Endodermal cell (in vitro differentiated cells): Measurements from ENCODE around the gene SLC26A6. TPM values are rescaled to one million over a fixed set of nuclear protein-coding genes. Genes with fewer than 3 reads are reported as not detected.

Experiments used
- DNase-seq: peaks from one replicate; pipeline ENCODE4 v3.0.0-alpha.2; 2017
- H3K27ac ChIP-seq: 2 replicates; pipeline ENCODE4 v1.5.1; 2013; ENCODE audit warnings: mild to moderate bottlenecking, low read depth, low read length, moderate library complexity
- H3K27me3 ChIP-seq: 2 replicates; pipeline ENCODE4 v1.6.1; 2013; ENCODE audit warnings: mild to moderate bottlenecking, low read length, moderate library complexity; ENCODE audit not compliant: insufficient read depth, control insufficient read depth, poor library complexity, severe bottlenecking
- H3K36me3 ChIP-seq: 2 replicates; pipeline ENCODE4 v1.7.0; 2013; ENCODE audit warnings: mild to moderate bottlenecking, low read length, moderate library complexity; ENCODE audit not compliant: control insufficient read depth, insufficient read depth
- H3K4me1 ChIP-seq: one replicate; pipeline ENCODE4 v1.7.0; 2013; ENCODE audit warnings: low read length; ENCODE audit not compliant: control insufficient read depth, insufficient read depth
- H3K4me3 ChIP-seq: 2 replicates; pipeline ENCODE4 v1.5.1; 2013; ENCODE audit warnings: mild to moderate bottlenecking, low read length, moderate library complexity
- H3K9ac ChIP-seq: 2 replicates; pipeline ENCODE4 v1.6.1; 2013; ENCODE audit warnings: mild to moderate bottlenecking, low read length, moderate library complexity; ENCODE audit not compliant: poor library complexity, severe bottlenecking; ENCODE audit errors: extremely low read depth
- H3K9me3 ChIP-seq: 2 replicates; pipeline ENCODE4 v1.6.1; 2013; ENCODE audit warnings: mild to moderate bottlenecking, low read length, moderate library complexity; ENCODE audit not compliant: control insufficient read depth
- H3K27ac Mint-ChIP-seq: 2 replicates; pipeline ENCODE4 v1.8.0; 2020; ENCODE audit warnings: mixed read lengths
- H3K27me3 Mint-ChIP-seq: 2 replicates; pipeline ENCODE4 v1.8.0; 2021; ENCODE audit warnings: mild to moderate bottlenecking, mixed read lengths; ENCODE audit not compliant: insufficient read depth
- H3K36me3 Mint-ChIP-seq: 2 replicates; pipeline ENCODE4 v1.8.0; 2020; ENCODE audit warnings: low read depth, mixed read lengths
- H3K4me1 Mint-ChIP-seq: 2 replicates; pipeline ENCODE4 v1.8.0; 2020; ENCODE audit warnings: mixed read lengths
- H3K4me3 Mint-ChIP-seq: 2 replicates; pipeline ENCODE4 v1.8.0; 2020; ENCODE audit warnings: mild to moderate bottlenecking, moderate library complexity, mixed read lengths
- H3K9me3 Mint-ChIP-seq: 2 replicates; pipeline ENCODE4 v1.8.0; 2020; ENCODE audit warnings: mild to moderate bottlenecking, mixed read lengths
- CTCF ChIP-seq: fragments of 200-600 bp; sonication (generic); conservative IDR thresholded peaks from 2 replicates; pipeline ENCODE4 v1.5.0; 2021; ENCODE audit warnings: antibody characterized with exemption, mild to moderate bottlenecking
- WGBS, 2 experiments: methylation state at CpG; one replicate each; pipeline versions ENCODE4 v1.1.5 to v1.1.7; 2013; ENCODE audit warnings: missing lambda C conversion rate in 2 of 2, mixed read lengths in 1 of 2; ENCODE audit not compliant: insufficient coverage in 1 of 2, insufficient read length in 1 of 2; 5-methylcytosine and 5-hydroxymethylcytosine counted together
- total RNA-seq, 2 donors: library from RNA; stranded (reverse); fragmentation: NEBNext Ultra II Directional in 1 of 2; extraction: Animal tissue kit (Norgen Biotek cat#: 25700) in 1 of 2; gene quantifications; 2 replicates in 1 of 2; 3 replicates in 1 of 2; pipeline ENCODE4 v1.2.1, GENCODE V29; 2021

SLC26A6 gene
- total RNA-seq, 2 donors from 2014 or later: 65.1 to 75.6 TPM

GRCh38 chr3:48664929-48665328 is 29.7 kb upstream of the SLC26A6 start:
- Mint-ChIP-seq H3K36me3 (peaks cover 27% of the 10 kb centered on the region), H3K4me1 (peaks cover 10% of the 10 kb centered on the region), H3K27me3 (peaks cover 7% of the 10 kb centered on the region), H3K9me3 (no peaks in the 10 kb centered on the region), H3K27ac (peak overlapping the region; percentile 100), H3K4me3 (no peak overlapping the region)
- WGBS, 2 experiments: 88 to 93% methylated on average over 3 of the region's 4 CpGs
- peaks cover 8% of the 10 kb centered on the region for H3K9me3 ChIP-seq
- no peak overlapping the region for H3K27ac ChIP-seq
- H3K36me3 ChIP-seq: peaks cover 23% of the 10 kb centered on the region
- H3K9ac ChIP-seq: no peak overlapping the region
- no peaks in the 10 kb centered on the region for H3K4me1 ChIP-seq
- no peak for DNase-seq
- no peak overlapping the region for H3K4me3 ChIP-seq
- no peaks in the 10 kb centered on the region for H3K27me3 ChIP-seq
- TF ChIP-seq CTCF: no peak

- Mint-ChIP-seq H3K27me3 (peaks cover 7% of the 10 kb centered on the region), H3K9me3 (no peaks in the 10 kb centered on the region), H3K4me1 (peaks cover 10% of the 10 kb centered on the region), H3K27ac (peak overlapping the region; percentile 100), H3K4me3 (peak overlapping the region; percentile 80), H3K36me3 (peaks cover 28% of the 10 kb centered on the region)
- Histone ChIP-seq H3K27me3 (no peaks in the 10 kb centered on the region), H3K27ac (peak overlapping the region; percentile 25), H3K9ac (no peak overlapping the region), H3K4me1 (no peaks in the 10 kb centered on the region), H3K36me3 (peaks cover 29% of the 10 kb centered on the region), H3K9me3 (peaks cover 8% of the 10 kb centered on the region), H3K4me3 (peak overlapping the region; percentile 94)
- DNase-seq: no peak
- 61 to 78% methylated on average over 6 to 11 of the region's 11 CpGs for WGBS, 2 experiments
- TF ChIP-seq CTCF: peak; percentile 23
Observed at GRCh38 chr3:48664313-48664644, 29.0 kb upstream of the SLC26A6 start.

GRCh38 chr3:48663489-48664312 is 28.4 kb upstream of the SLC26A6 start:
- H3K36me3 ChIP-seq: peaks cover 35% of the 10 kb centered on the region
- H3K27me3 ChIP-seq: no peaks in the 10 kb centered on the region
- peak overlapping the region; percentile 99 for H3K27ac ChIP-seq
- 0% methylated on average over 30 to 66 of the region's 66 CpGs for WGBS, 2 experiments
- Mint-ChIP-seq H3K4me1 (peaks cover 10% of the 10 kb centered on the region), H3K36me3 (peaks cover 31% of the 10 kb centered on the region), H3K4me3 (peak overlapping the region; percentile 80), H3K27ac (peak overlapping the region; percentile 100), H3K9me3 (no peaks in the 10 kb centered on the region), H3K27me3 (peaks cover 10% of the 10 kb centered on the region)
- peak overlapping the region; percentile 94 for H3K4me3 ChIP-seq
- peak; percentile 100 for DNase-seq
- H3K9me3 ChIP-seq: peaks cover 8% of the 10 kb centered on the region
- H3K4me1 ChIP-seq: no peaks in the 10 kb centered on the region
- peak overlapping the region; percentile 97 for H3K9ac ChIP-seq
- peak; percentile 91 for TF ChIP-seq CTCF
